Esophagus squamous epithelium (tissue), 4 donors: ENCODE results near the gene INPP5F.

Source experiments
- CTCF ChIP-seq, 6 experiments: fragments of 450-650 bp in 4 of 6; fragments of 200-600 bp in 2 of 6; sonication (generic) in 2 of 6; IDR thresholded peaks; one replicate each; pipeline ENCODE4 v1.5.1; 2016 to 2019; ENCODE audit warnings: antibody characterized with exemption in 6 of 6, mild to moderate bottlenecking in 4 of 6, moderate library complexity in 4 of 6
- POLR2A ChIP-seq, 4 donors: fragments of 450-650 bp; IDR thresholded peaks; one replicate each; pipeline ENCODE4 v1.6.1; 2017; ENCODE audit warnings: antibody characterized with exemption in 4 of 4, mild to moderate bottlenecking in 4 of 4, moderate library complexity in 3 of 4

GRCh38 chr10:119694608-119695007, 31.2 kb upstream of the INPP5F start:
- TF ChIP-seq CTCF (IDR thresholded peaks at IDR 0.05), result no peak
- no peak for TF ChIP-seq POLR2A (IDR thresholded peaks at IDR 0.05)
